HFF-Myc (cell line): ENCODE measurements around the gene EPM2AIP1.
A peak's percentile ranks its signal among the peaks of the same experiment; 100 is the strongest.
"Not testable (repeated sequence)": the region's sequence is repeated elsewhere in the genome, so short reads cannot be mapped to it uniquely, and the experiment has no call there.

Experiments
- DNase-seq: peaks from one replicate; pipeline ENCODE4 v3.0.0-alpha.2; 2011; ENCODE audit warnings: low read depth; ENCODE audit errors: extremely low read depth
- H3K4me3 ChIP-seq: replicated peaks from 2 replicates; pipeline ENCODE4 v1.5.1; 2011; ENCODE audit warnings: low read depth, mild to moderate bottlenecking, control low read depth, low read length
- TF ChIP-seq, protein P1 (sequence below): IDR thresholded peaks from 2 replicates; pipeline ENCODE4 v1.5.1; 2012; ENCODE audit warnings: mild to moderate bottlenecking, low read depth, low read length, control low read depth; ENCODE audit errors: missing control alignments

The EPM2AIP1 gene

GRCh38 chr3:36965440-36965839 is 27.5 kb downstream of the EPM2AIP1 start:
- no peak overlapping the region for H3K4me3 ChIP-seq
- TF ChIP-seq, protein P1, sequence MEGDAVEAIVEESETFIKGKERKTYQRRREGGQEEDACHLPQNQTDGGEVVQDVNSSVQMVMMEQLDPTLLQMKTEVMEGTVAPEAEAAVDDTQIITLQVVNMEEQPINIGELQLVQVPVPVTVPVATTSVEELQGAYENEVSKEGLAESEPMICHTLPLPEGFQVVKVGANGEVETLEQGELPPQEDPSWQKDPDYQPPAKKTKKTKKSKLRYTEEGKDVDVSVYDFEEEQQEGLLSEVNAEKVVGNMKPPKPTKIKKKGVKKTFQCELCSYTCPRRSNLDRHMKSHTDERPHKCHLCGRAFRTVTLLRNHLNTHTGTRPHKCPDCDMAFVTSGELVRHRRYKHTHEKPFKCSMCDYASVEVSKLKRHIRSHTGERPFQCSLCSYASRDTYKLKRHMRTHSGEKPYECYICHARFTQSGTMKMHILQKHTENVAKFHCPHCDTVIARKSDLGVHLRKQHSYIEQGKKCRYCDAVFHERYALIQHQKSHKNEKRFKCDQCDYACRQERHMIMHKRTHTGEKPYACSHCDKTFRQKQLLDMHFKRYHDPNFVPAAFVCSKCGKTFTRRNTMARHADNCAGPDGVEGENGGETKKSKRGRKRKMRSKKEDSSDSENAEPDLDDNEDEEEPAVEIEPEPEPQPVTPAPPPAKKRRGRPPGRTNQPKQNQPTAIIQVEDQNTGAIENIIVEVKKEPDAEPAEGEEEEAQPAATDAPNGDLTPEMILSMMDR, result no peak
- no peak for DNase-seq

GRCh38 chr3:36964817-36965216 is 28.1 kb downstream of the EPM2AIP1 start:
- TF ChIP-seq, protein P1, result no peak
- no peak for DNase-seq
- no peak overlapping the region for H3K4me3 ChIP-seq

DNA sequence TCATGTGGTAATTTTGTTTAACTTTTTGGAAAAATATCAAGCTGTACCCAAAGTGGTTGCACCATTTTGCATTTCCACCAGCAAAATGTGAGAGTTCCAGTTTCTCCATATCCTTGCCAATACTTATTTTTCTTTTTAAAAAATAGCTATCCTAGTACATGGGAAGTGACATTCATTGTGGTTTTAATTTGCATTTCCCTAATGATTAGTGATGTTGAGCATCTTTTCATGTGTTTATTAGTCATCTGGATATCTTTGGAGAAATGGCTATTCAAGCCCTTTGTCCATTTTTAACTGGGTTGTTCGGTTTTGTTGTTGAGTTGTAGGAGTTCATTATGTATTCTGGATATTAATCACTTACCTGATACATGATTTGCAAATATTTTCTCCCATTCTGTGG is 28.6 kb downstream of the EPM2AIP1 start:
- DNase-seq, result no peak
- TF ChIP-seq, protein P1, result no peak
- H3K4me3 ChIP-seq, result no peak overlapping the region

GRCh38 chr3:36963008-36963407 is 29.9 kb downstream of the EPM2AIP1 start:
- DNase-seq, H3K4me3 ChIP-seq: not testable (repeated sequence)

- DNase-seq, result no peak
- TF ChIP-seq, protein P1, result no peak
- no peak overlapping the region for H3K4me3 ChIP-seq
These were observed 32.4 kb downstream of the EPM2AIP1 start for GRCh38 chr3:36960502-36960901.

- H3K4me3 ChIP-seq, result no peak overlapping the region
- DNase-seq, result no peak
- TF ChIP-seq, protein P1, result no peak
These were observed 33.1 kb downstream of the EPM2AIP1 start for GRCh38 chr3:36959821-36960220.

DNA sequence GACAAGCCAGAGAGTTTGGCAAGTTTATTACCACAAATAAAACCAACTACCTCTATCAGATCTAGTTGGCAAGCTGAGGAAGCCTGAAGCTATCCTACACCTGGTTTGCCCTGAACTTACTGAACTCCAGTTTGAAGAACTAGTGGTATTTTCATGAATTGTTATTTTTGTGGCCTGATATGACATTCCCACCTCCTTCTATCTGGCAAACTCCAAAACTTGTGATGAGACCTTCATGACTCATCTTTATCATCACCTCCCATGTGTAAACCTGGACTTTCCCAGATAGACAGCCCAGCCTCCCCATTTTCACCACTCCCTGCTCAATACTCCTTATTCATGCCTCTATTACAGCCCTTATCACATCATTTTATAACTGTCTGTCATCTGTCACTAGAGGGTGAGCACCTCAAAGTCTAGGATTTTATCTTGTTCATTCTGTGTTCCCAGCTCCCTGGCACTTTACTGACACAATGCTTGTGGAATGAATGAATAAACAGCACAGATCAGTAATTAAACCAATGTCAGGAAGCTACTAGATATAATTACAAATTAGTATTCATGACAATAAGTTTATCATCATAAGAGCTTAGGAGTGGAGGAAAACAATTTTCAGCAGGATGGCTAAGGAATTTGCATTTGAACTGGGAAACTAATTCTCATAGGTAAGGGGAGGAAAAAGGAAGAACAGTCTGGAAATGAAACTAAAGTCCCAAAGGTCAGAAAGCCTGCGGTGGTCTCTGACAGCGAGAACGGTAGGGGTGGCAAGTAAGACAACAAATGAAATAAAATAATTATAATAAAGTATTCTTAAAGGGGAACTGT is 34.9 kb downstream of the EPM2AIP1 start:
- no peak overlapping the region for H3K4me3 ChIP-seq
- TF ChIP-seq, protein P1, result no peak
- DNase-seq, result peak; percentile 9
